ENCODE results near the gene DDX20.
"Not testable (repeated sequence)": the region's sequence is repeated elsewhere in the genome, so short reads cannot be mapped to it uniquely, and the experiment has no call there.

Gene DDX20

GRCh38 chr1:111792249-111792648 is 36.5 kb downstream of the DDX20 start:
- DNase-seq: no peak

DNA sequence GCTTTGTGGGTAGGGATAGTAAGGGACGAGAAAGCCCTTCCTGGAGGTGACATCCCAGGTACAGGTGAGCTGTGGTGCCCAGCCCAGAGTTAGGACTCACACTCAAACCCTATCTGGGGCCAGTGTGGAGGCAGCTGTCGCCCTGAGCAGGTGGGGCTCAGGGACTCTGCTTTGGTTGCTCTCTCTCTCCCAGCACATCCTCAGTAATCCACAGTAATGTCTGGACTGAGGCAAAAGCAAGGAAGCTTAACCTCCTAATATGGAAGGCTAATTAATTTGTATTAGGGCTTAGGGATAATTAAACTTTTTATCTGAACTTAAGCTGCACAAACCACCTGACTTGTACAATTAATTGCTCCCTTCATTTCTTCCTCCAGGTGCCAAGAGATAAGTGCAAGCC is 38.2 kb downstream of the DDX20 start:
- no peak for DNase-seq

GRCh38 chr1:111795401-111795800 is 39.7 kb downstream of the DDX20 start:
- DNase-seq: no peak

- DNase-seq: no peak
Measured at GRCh38 chr1:111798580-111798979, 42.9 kb downstream of the DDX20 start.

GRCh38 chr1:111799722-111800121 is 44.0 kb downstream of the DDX20 start:
- DNase-seq: not testable (repeated sequence)

DNA sequence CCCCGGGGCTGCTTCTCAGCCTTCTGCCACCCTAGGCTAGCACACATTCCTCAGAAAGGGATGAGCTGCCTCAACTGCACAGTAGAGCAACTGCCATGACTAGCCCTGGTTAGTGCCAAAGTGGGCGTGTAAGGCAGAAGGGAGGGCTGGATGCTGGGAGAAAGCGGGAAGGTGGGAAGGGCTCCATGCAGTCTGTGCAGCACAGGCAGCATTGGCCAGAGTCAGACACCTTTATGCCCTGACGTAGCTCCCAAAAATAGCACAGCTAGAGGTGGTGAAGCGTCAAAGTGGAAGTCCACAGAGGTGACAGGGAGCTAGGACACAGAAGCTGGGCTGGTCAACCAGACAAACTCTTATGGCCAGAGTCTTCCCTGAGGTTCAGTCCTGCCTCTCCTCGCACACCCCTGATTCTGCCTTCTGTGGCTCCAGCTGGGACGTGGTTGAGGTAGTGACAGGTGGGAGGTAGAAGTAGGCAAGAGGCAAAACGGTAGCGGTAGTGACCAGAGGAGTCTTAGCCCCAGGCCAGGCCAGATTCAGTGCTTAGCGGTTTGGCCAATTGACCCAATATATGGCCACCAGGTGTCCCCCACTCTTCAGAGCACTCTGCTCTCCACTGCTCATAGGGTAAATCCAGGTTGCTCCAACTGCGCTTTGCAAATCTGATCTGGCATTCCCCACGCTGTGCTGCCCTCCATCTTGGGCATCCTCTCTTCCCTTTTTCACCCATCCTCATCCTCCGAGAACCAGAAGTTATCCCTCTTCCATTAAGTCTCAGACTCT is 45.6 kb downstream of the DDX20 start:
- DNase-seq: no peak

- DNase-seq: no peak
Measured at GRCh38 chr1:111802110-111802509, 46.4 kb downstream of the DDX20 start.

- DNase-seq: no peak
Measured at GRCh38 chr1:111802984-111803383, 47.3 kb downstream of the DDX20 start.

DNA sequence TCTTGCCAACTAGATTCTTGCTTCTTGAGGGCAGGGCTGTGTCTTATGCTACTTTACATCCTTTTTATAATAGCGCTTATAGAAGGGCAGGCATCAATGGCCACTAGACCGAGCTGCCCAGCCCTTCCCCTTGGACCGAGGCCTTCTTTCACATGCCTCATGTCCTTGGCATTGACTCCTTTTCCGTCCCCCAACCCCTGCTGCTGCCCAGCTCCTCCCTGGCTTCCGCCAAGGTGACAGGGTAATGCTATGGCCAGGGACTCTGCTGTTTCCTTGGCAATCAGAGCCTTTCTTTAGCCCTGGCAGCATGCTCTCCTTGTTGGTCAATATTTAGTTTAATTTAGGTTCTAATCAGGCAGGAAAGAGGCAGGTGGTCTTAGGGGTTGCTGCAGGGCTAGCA is 48.2 kb downstream of the DDX20 start:
- DNase-seq: no peak

- DNase-seq: no peak
Measured at GRCh38 chr1:111804776-111805175, 49.1 kb downstream of the DDX20 start.

- DNase-seq: no peak
Measured at GRCh38 chr1:111805251-111805650, 49.5 kb downstream of the DDX20 start.

DNA sequence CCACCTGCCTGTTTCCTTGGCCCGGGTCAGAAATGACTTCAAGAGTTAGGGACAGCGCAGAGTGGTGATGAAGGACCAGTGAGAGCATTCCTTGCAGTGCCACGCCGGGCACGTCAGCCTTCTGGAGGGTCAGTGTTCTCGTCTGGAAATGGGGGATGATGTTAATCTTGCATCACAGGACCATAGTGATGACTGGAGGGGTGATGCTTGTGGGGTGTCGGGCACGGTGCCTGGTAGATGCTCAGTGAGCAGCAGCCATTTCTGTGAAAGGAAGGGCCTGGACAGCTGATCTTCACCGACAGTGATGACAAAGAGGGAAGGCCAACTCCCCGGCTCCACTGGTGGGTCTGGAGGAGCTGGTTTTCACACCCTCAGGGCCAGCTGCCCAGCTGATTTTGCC is 56.2 kb downstream of the DDX20 start:
- DNase-seq: no peak

DNA sequence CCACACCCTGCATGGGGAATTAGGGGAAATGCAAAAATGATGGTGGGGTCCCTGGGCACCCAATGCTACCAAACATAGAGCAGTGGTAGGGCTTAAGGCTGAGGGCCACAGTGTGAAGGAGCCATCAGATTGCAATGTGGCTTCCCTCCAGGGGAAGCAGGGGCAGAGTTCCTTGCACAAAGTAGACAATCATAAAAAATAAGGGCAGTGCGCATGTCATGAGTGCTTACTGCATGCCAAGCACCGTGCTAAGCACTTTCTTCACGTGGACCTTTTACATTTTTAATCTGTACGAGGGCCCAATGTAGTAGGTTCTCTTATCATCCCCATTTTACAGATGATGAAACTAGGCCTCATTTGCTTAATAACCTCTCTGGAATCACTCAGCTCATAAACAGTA is 56.6 kb downstream of the DDX20 start:
- DNase-seq: no peak

DNA sequence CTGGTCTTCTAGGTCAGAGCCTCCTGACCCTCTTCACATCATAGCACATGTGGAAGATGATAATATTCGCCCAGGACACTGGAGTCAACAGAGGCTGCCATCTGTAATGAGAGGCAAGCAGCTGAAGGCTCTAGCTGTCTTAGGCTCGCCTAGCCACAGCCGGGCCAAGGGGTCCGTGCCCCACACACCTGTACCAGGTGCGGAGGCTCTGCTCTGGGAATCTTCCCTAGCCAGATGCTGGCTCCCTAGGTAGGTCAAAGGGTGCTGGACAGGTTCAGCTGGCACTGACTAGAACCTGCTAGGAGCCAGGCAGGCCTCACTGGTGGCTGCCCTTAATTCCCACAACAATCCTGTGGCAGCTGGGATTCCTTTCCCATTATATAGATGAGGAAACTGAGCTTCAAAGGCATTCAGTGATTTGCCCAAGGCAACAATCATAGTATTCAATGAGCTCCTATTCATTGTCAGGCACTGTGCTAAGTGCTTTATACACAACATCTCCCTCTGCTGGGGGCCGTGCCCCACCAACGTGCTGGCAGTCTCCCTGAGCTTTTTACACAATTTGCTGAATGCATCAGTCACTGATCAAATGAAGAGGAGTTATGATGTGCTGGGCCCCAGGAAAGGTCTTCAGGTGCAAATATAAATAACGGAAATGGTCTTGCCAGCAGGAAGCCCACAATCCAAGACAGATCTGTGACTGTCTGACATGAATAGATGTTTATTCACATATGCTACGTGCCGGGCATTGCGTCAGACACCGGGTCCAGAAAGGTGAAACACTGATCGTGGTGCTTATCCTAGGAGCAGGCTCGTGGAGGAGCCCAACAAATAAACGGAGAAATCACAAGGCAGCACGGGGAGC is 58.0 kb downstream of the DDX20 start:
- DNase-seq: no peak

DNA sequence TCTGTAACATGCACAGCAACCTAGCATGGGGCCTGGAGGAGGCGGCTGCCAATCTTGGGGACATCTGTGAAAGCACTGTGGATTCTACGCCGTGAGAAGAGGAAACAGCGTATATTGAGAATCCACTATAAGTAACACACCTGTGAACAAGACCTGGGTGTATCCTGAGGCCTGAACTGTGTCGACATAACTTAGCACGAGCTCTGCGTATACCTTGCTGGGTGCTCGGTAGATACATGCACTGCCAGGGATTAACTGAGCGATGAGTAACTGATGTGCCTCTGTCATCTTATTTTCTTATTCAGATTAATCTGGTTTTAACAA is 58.6 kb downstream of the DDX20 start:
- DNase-seq: no peak

GRCh38 chr1:111814642-111815041 is 58.9 kb downstream of the DDX20 start:
- no peak for DNase-seq

All from NCI-H2107 (cell line).